Upper lobe of left lung (tissue), 6 donors: ENCODE data around the gene MAP4K4. TPM values are rescaled to one million over a fixed set of nuclear protein-coding genes. Genes with fewer than 3 reads are reported as not detected.

Experiments used
- ATAC-seq, 2 donors: fragments of 200-7000 bp; cut with Tn5 transposase; one replicate each; pipeline ENCODE4 v1.9.1; 2022; ENCODE audit warnings: mild to moderate bottlenecking in 2 of 2, moderate library complexity in 2 of 2; ENCODE audit not compliant: low FRiP score in 2 of 2
- DNase-seq, 2 donors: peaks; one replicate each; pipeline ENCODE4 v3.0.0-alpha.2; 2019 to 2020
- H3K27ac ChIP-seq, 4 donors: fragments of 200-600 bp; sonication (generic); one replicate each; pipeline ENCODE4 v1.5.1; 2016 to 2019
- H3K27me3 ChIP-seq, 4 donors: fragments of 200-600 bp; sonication (generic); one replicate each; pipeline ENCODE4 v1.5.1; 2017 to 2019
- H3K36me3 ChIP-seq, 4 donors: fragments of 200-600 bp; sonication (generic); one replicate each; pipeline ENCODE4 v1.5.1; 2016 to 2019
- H3K4me1 ChIP-seq, 4 donors: fragments of 200-600 bp; sonication (generic); one replicate each; pipeline ENCODE4 v1.5.1; 2018 to 2019
- H3K4me3 ChIP-seq, 4 donors: fragments of 200-600 bp; sonication (generic); one replicate each; pipeline ENCODE4 v1.5.1; 2017 to 2019; ENCODE audit warnings: mild to moderate bottlenecking in 2 of 4, moderate library complexity in 1 of 4
- H3K9me3 ChIP-seq, 4 donors: fragments of 200-600 bp; sonication (generic); one replicate each; pipeline ENCODE4 v1.5.1; 2018 to 2019
- EP300 ChIP-seq, 4 donors: sonication (generic); formaldehyde crosslinking; IDR thresholded peaks; one replicate each; pipeline ENCODE4 v1.5.1; 2017; ENCODE audit warnings: antibody characterized with exemption in 4 of 4, control low read depth in 2 of 4
- POLR2A ChIP-seq, 4 donors: fragments of 450-650 bp; IDR thresholded peaks; one replicate each; pipeline ENCODE4 v1.5.1; 2016 to 2017; ENCODE audit warnings: antibody characterized with exemption in 4 of 4, mild to moderate bottlenecking in 2 of 4
- POLR2AphosphoS5 ChIP-seq, 2 donors: sonication (generic); formaldehyde crosslinking; IDR thresholded peaks; one replicate each; pipeline ENCODE4 v1.5.1; 2017; ENCODE audit warnings: antibody characterized with exemption in 2 of 2
- WGBS, 2 donors: methylation state at CpG; one replicate each; pipeline ENCODE4 v1.1.5; 2017 to 2018; 5-methylcytosine and 5-hydroxymethylcytosine counted together
- total RNA-seq, 6 donors: library from RNA; depleted of rRNA in 4 of 6; stranded (reverse); fragments of >200 nt in 4 of 6; gene quantifications; one replicate each; pipeline versions ENCODE4 v1.1.0 to v1.2.1, GENCODE V29; 2016 to 2021
- TF ChIP-seq, protein P1 (sequence below), 6 experiments: fragments of 450-650 bp in 4 of 6; fragments of 200-600 bp in 2 of 6; sonication (generic) in 2 of 6; IDR thresholded peaks; one replicate each; pipeline ENCODE4 v1.5.1; 2016 to 2019; ENCODE audit warnings: antibody characterized with exemption in 6 of 6
- donor health status: DM: no; HTN: no; CAD: no; lungs with moderate emphysema.
- donor health status: DM: no; HTN: yes; CAD: no; lungs with severe emphysema.

MAP4K4 gene
- total RNA-seq, 6 donors from 2014 or later = 49.8 to 88.0 (median 56.4) TPM

DNA sequence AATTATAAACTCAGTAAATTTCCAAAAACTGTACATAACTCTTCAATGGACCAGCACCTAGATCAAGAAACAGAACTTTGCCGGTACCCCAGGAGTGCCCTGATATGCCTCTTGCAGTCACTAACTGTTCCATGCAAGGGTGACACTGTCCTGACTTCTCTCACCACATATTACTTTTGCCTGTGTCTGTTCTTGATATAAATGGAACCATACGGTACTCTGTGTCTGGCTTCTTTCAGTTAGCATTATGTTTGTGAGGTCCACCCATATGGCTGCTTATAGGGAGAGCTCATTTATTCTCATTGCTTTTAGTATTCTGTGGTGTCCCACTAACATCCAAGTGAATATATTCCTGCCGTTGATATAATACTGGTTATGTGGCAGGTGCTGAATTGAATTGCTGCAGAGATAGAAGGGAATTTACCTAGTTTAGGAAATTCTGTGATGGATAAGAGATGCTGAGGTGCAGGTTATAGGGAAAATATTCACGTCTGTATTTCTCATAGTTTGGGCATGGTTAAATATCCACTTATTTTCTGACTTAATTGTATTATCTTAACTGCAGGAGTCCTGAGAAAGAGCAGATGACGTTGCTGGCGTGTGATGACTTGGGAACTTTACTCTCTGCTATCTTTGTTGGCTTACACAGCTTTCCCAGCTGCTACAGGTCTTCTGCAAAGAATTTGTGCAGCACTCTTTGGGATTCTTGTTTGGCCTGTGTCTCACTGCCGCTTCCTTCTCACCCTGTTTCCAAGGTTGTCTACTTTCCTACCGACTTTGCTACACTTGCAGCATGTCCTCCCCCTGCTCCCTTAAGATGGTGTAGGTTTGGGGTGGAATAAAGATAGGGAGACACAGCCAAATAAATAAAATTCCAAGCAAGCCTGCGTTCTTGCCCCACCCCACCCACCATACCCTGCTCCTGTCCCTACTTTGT, 107.9 kb downstream of the MAP4K4 start:
- DNase-seq = no peak
- Histone ChIP-seq H3K27me3 (no peaks in the 10 kb centered on the region), H3K36me3 (no peaks in the 10 kb centered on the region), H3K9me3 (no peaks in the 10 kb centered on the region), H3K27ac (no peak overlapping the region), H3K4me1 (peaks cover 18 to 33% (median 24%) of the 10 kb centered on the region in 4 donors), H3K4me3 (no peak overlapping the region)
- peak in 1 of 2 donors; percentile 20 for ATAC-seq
- WGBS, 2 donors = 80 to 82% methylated on average over 9 of the region's 9 CpGs
- TF ChIP-seq, protein P1, sequence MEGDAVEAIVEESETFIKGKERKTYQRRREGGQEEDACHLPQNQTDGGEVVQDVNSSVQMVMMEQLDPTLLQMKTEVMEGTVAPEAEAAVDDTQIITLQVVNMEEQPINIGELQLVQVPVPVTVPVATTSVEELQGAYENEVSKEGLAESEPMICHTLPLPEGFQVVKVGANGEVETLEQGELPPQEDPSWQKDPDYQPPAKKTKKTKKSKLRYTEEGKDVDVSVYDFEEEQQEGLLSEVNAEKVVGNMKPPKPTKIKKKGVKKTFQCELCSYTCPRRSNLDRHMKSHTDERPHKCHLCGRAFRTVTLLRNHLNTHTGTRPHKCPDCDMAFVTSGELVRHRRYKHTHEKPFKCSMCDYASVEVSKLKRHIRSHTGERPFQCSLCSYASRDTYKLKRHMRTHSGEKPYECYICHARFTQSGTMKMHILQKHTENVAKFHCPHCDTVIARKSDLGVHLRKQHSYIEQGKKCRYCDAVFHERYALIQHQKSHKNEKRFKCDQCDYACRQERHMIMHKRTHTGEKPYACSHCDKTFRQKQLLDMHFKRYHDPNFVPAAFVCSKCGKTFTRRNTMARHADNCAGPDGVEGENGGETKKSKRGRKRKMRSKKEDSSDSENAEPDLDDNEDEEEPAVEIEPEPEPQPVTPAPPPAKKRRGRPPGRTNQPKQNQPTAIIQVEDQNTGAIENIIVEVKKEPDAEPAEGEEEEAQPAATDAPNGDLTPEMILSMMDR (IDR thresholded peaks at IDR 0.05) = no peak
- no peak for TF ChIP-seq EP300 (IDR thresholded peaks at IDR 0.05)
- TF ChIP-seq POLR2AphosphoS5 (IDR thresholded peaks at IDR 0.05) = no peak
- no peak for TF ChIP-seq POLR2A (IDR thresholded peaks at IDR 0.05)

- peak in 1 of 2 donors; percentile 47 for ATAC-seq
- no peaks in the 10 kb centered on the region for H3K27me3 ChIP-seq
- WGBS, 2 donors = 69 to 73% methylated on average over 5 of the region's 5 CpGs
- H3K36me3 ChIP-seq = no peaks in the 10 kb centered on the region
- H3K4me1 ChIP-seq = peaks cover 18 to 33% (median 24%) of the 10 kb centered on the region in 4 donors
- H3K9me3 ChIP-seq = no peaks in the 10 kb centered on the region
- no peak for DNase-seq
- H3K4me3 ChIP-seq = no peak overlapping the region
- TF ChIP-seq POLR2AphosphoS5 (IDR thresholded peaks at IDR 0.05) = no peak
- H3K27ac ChIP-seq = peak overlapping the region in 1 of 4 donors; percentile 19
Observed at GRCh38 chr2:101806123-101806522, 108.6 kb downstream of the MAP4K4 start.

DNA sequence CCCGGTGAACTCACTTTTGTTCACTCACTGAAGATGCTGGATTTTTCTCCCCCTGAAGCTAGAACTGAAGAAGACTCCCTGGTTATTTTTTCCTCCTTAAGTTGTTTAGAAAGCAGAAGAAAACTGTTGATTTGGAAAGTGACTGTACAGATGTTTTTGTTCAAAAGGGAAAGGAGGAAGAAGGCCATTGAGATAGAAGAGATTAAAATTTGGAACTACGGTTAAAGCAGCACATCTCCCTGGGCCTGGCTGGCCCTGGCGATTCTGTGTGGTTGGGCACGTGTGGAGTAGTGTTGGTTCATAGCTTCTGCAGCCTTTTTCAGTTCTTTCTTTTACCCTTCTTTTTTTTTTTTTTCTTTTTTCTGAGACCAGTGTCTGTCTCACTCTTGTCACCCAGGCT, 109.2 kb downstream of the MAP4K4 start:
- DNase-seq (no peak), ATAC-seq (no peak)
- no peaks in the 10 kb centered on the region for H3K9me3 ChIP-seq
- no peaks in the 10 kb centered on the region for H3K27me3 ChIP-seq
- TF ChIP-seq EP300 (IDR thresholded peaks at IDR 0.05) (no peak), POLR2A (IDR thresholded peaks at IDR 0.05) (no peak), POLR2AphosphoS5 (IDR thresholded peaks at IDR 0.05) (no peak)
- TF ChIP-seq, protein P1 (IDR thresholded peaks at IDR 0.05) = no peak
- peaks cover 14 to 33% (median 24%) of the 10 kb centered on the region in 4 donors for H3K4me1 ChIP-seq
- H3K4me3 ChIP-seq = no peak overlapping the region
- H3K36me3 ChIP-seq = no peaks in the 10 kb centered on the region
- WGBS, 2 donors = 23 to 42% methylated on average over 4 of the region's 4 CpGs
- peak overlapping the region in 1 of 4 donors; percentile 19 for H3K27ac ChIP-seq

DNA sequence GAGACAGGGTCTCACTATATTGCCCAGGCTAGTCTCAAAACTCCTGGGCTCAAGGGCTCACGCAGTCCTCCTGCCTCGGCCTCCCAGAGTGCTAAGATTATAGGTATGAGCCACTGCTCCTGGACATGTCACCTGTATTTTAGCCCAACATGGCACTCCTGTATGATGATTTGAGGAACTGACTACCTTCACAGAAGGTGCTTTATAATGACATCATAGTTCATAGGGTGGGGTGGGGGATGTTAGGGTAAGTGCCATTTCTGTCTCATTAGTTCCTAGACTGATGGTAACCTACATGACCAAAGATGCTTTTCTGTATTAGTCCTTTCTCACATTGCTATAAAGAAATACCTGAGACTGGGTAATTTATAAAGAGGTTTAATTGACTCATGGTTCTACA, 109.7 kb downstream of the MAP4K4 start:
- no peaks in the 10 kb centered on the region for H3K36me3 ChIP-seq
- DNase-seq = no peak
- H3K27me3 ChIP-seq = no peaks in the 10 kb centered on the region
- H3K4me1 ChIP-seq = peaks cover 14 to 32% (median 23%) of the 10 kb centered on the region in 4 donors
- WGBS, 2 donors = 94 to 100% methylated on average over 2 of the region's 2 CpGs
- H3K27ac ChIP-seq = no peak overlapping the region
- no peak for ATAC-seq
- no peak for TF ChIP-seq EP300 (IDR thresholded peaks at IDR 0.05)
- no peak for TF ChIP-seq POLR2AphosphoS5 (IDR thresholded peaks at IDR 0.05)
- no peak for TF ChIP-seq POLR2A (IDR thresholded peaks at IDR 0.05)
- TF ChIP-seq, protein P1 (IDR thresholded peaks at IDR 0.05) = no peak
- no peak overlapping the region for H3K4me3 ChIP-seq
- H3K9me3 ChIP-seq = no peaks in the 10 kb centered on the region

DNA sequence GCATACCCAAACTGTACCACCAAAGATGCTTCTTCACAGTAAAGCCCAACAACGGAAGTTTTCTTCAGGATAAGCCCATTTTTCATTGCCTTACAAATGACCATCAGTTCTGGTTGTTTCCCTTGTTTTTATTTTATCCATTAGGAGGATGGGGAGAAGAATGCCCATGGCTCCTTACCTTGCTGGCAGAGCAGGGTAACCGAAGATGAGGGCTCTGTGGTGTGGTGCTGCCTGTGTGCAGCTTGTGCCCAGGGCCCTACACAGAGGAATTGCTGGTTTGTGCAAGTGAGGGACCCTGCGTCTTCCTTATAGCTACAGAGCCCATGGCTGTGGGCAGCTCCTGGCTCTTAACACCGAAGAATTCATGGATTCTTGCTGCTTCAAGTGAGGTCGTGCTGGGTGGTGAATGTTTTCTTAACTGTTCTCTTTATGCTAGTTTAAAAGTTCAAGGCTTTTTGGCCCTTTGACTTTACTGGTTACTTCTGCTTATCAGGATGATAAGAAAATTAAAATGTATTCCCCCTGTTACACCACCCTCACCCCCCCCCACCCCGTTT, 110.6 kb downstream of the MAP4K4 start:
- 86 to 87% methylated on average over 6 of the region's 6 CpGs for WGBS, 2 donors
- Histone ChIP-seq H3K27ac (no peak overlapping the region), H3K9me3 (no peaks in the 10 kb centered on the region), H3K36me3 (no peaks in the 10 kb centered on the region), H3K4me3 (no peak overlapping the region), H3K4me1 (peaks cover 14 to 24% (median 22%) of the 10 kb centered on the region in 4 donors), H3K27me3 (no peaks in the 10 kb centered on the region)
- ATAC-seq (no peak), DNase-seq (no peak)
- TF ChIP-seq, protein P1 (IDR thresholded peaks at IDR 0.05) = no peak
- no peak for TF ChIP-seq POLR2A (IDR thresholded peaks at IDR 0.05)
- no peak for TF ChIP-seq EP300 (IDR thresholded peaks at IDR 0.05)
- no peak for TF ChIP-seq POLR2AphosphoS5 (IDR thresholded peaks at IDR 0.05)
